Neural progenitor cell (in vitro differentiated cells): ENCODE data around the gene LUZP2. TPM values are rescaled to one million over a fixed set of nuclear protein-coding genes. Genes with fewer than 3 reads are reported as not detected.

Experiments
- DNase-seq: peaks from one replicate; pipeline ENCODE4 v3.0.0-alpha.2; 2016; ENCODE audit warnings: low spot score
- H2AFZ ChIP-seq: fragments of 200-600 bp; sonication (generic); replicated peaks from 2 replicates; pipeline ENCODE4 v1.6.1; 2016; ENCODE audit warnings: antibody characterized with exemption
- H3F3A ChIP-seq: fragments of 200-600 bp; sonication (generic); 2 replicates; pipeline ENCODE4 v1.6.1; 2016; ENCODE audit warnings: antibody characterized with exemption, low read depth
- H3K27ac ChIP-seq: fragments of 200-600 bp; sonication (generic); 2 replicates; pipeline ENCODE4 v1.5.1; 2016; ENCODE audit warnings: mild to moderate bottlenecking
- H3K27me3 ChIP-seq: fragments of 200-600 bp; sonication (generic); 2 replicates; pipeline ENCODE4 v1.6.1; 2016; ENCODE audit warnings: mild to moderate bottlenecking, moderate library complexity
- H3K36me3 ChIP-seq: fragments of 200-600 bp; sonication (generic); 2 replicates; pipeline ENCODE4 v1.5.1; 2016
- H3K4me1 ChIP-seq: fragments of 200-600 bp; sonication (generic); 2 replicates; pipeline ENCODE4 v1.6.1; 2016; ENCODE audit warnings: mixed run types
- H3K4me2 ChIP-seq: fragments of 200-600 bp; sonication (generic); 2 replicates; pipeline ENCODE4 v1.6.1; 2016
- H3K4me3 ChIP-seq: fragments of 200-600 bp; sonication (generic); 2 replicates; pipeline ENCODE4 v1.5.1; 2016
- H3K79me2 ChIP-seq: fragments of 200-600 bp; sonication (generic); 2 replicates; pipeline ENCODE4 v1.6.1; 2016; ENCODE audit warnings: low read depth
- H3K9ac ChIP-seq: fragments of 200-600 bp; sonication (generic); 2 replicates; pipeline ENCODE4 v1.6.1; 2016
- H3K9me3 ChIP-seq: fragments of 200-600 bp; sonication (generic); 2 replicates; pipeline ENCODE4 v1.5.1; 2016; ENCODE audit warnings: low read depth
- H4K20me1 ChIP-seq: fragments of 200-600 bp; sonication (generic); 2 replicates; pipeline ENCODE4 v1.6.1; 2016; ENCODE audit warnings: low read depth
- H3K27ac Mint-ChIP-seq: 3 replicates; pipeline ENCODE4 v1.8.0; 2021; ENCODE audit warnings: mixed read lengths
- H3K27me3 Mint-ChIP-seq: 2 replicates; pipeline ENCODE4 v1.8.0; 2022; ENCODE audit warnings: low read depth, mild to moderate bottlenecking, inconsistent platforms, moderate library complexity, mixed read lengths; ENCODE audit not compliant: insufficient read depth
- H3K36me3 Mint-ChIP-seq: 3 replicates; pipeline ENCODE4 v1.8.0; 2021; ENCODE audit warnings: mixed read lengths
- H3K4me1 Mint-ChIP-seq: 3 replicates; pipeline ENCODE4 v1.8.0; 2021; ENCODE audit warnings: mixed read lengths
- H3K4me3 Mint-ChIP-seq: 3 replicates; pipeline ENCODE4 v1.8.0; 2021; ENCODE audit warnings: mild to moderate bottlenecking, moderate library complexity, mixed read lengths
- H3K9me3 Mint-ChIP-seq: 3 replicates; pipeline ENCODE4 v1.8.0; 2020; ENCODE audit warnings: mixed read lengths
- EZH2 ChIP-seq: fragments of 200-600 bp; sonication (generic); IDR thresholded peaks from 2 replicates; pipeline ENCODE4 v1.6.1; 2017; ENCODE audit warnings: antibody characterized with exemption, mild to moderate bottlenecking, moderate library complexity
- EZH2phosphoT487 ChIP-seq: fragments of 200-600 bp; sonication (generic); IDR thresholded peaks from 2 replicates; pipeline ENCODE4 v1.6.1; 2017; ENCODE audit warnings: antibody characterized with exemption
- total RNA-seq: library from RNA; depleted of rRNA; stranded (reverse); fragments of >200 nt; gene quantifications from 2 replicates; pipeline ENCODE4 v1.2.3, GENCODE V29; 2015; ENCODE audit warnings: low replicate concordance
- TF ChIP-seq, protein P1 (sequence below): fragments of 200-600 bp; sonication (generic); IDR thresholded peaks from 2 replicates; pipeline ENCODE4 v1.5.1; 2017; ENCODE audit warnings: antibody characterized with exemption, mild to moderate bottlenecking

The LUZP2 gene
- total RNA-seq, 1 donor from 2014 or later = 2.5 TPM

- TF ChIP-seq EZH2phosphoT487 (no peak), EZH2 (no peak)
- TF ChIP-seq, protein P1, sequence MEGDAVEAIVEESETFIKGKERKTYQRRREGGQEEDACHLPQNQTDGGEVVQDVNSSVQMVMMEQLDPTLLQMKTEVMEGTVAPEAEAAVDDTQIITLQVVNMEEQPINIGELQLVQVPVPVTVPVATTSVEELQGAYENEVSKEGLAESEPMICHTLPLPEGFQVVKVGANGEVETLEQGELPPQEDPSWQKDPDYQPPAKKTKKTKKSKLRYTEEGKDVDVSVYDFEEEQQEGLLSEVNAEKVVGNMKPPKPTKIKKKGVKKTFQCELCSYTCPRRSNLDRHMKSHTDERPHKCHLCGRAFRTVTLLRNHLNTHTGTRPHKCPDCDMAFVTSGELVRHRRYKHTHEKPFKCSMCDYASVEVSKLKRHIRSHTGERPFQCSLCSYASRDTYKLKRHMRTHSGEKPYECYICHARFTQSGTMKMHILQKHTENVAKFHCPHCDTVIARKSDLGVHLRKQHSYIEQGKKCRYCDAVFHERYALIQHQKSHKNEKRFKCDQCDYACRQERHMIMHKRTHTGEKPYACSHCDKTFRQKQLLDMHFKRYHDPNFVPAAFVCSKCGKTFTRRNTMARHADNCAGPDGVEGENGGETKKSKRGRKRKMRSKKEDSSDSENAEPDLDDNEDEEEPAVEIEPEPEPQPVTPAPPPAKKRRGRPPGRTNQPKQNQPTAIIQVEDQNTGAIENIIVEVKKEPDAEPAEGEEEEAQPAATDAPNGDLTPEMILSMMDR = no peak
- Histone ChIP-seq H3K4me1 (no peaks in the 10 kb centered on the region), H3F3A (no peaks in the 10 kb centered on the region), H3K79me2 (no peaks in the 10 kb centered on the region), H2AFZ (no peak overlapping the region), H4K20me1 (no peaks in the 10 kb centered on the region), H3K9me3 (no peaks in the 10 kb centered on the region), H3K27ac (no peak overlapping the region), H3K27me3 (no peaks in the 10 kb centered on the region), H3K4me3 (no peak overlapping the region), H3K4me2 (no peak overlapping the region), H3K9ac (no peak overlapping the region), H3K36me3 (no peaks in the 10 kb centered on the region)
- DNase-seq = no peak
- no peaks in the 10 kb centered on the region for H3K36me3 Mint-ChIP-seq
- no peaks in the 10 kb centered on the region for H3K4me1 Mint-ChIP-seq
- no peak overlapping the region for H3K4me3 Mint-ChIP-seq
- H3K27ac Mint-ChIP-seq = no peak overlapping the region
- H3K27me3 Mint-ChIP-seq = no peaks in the 10 kb centered on the region
- H3K9me3 Mint-ChIP-seq = no peaks in the 10 kb centered on the region
Measured at GRCh38 chr11:24521601-24522000, 24.7 kb downstream of the LUZP2 start.

GRCh38 chr11:24524156-24524555 lies 27.3 kb downstream of the LUZP2 start:
- H3K4me2 ChIP-seq = no peak overlapping the region
- H3K27ac Mint-ChIP-seq = no peak overlapping the region
- H3K9me3 Mint-ChIP-seq = no peaks in the 10 kb centered on the region
- no peak for DNase-seq
- H3K36me3 ChIP-seq = no peaks in the 10 kb centered on the region
- H3K9me3 ChIP-seq = no peaks in the 10 kb centered on the region
- no peaks in the 10 kb centered on the region for H3K27me3 Mint-ChIP-seq
- H3K4me3 ChIP-seq = no peak overlapping the region
- no peak overlapping the region for H3K27ac ChIP-seq
- H3K27me3 ChIP-seq = no peaks in the 10 kb centered on the region
- no peak overlapping the region for H3K9ac ChIP-seq
- peak overlapping the region; percentile 2 for H2AFZ ChIP-seq
- peaks cover 3% of the 10 kb centered on the region for H3K4me1 Mint-ChIP-seq
- no peak overlapping the region for H3K4me3 Mint-ChIP-seq
- H3K36me3 Mint-ChIP-seq = no peaks in the 10 kb centered on the region
- no peaks in the 10 kb centered on the region for H3F3A ChIP-seq
- H3K4me1 ChIP-seq = no peaks in the 10 kb centered on the region
- H3K79me2 ChIP-seq = no peaks in the 10 kb centered on the region
- no peaks in the 10 kb centered on the region for H4K20me1 ChIP-seq
- TF ChIP-seq EZH2 (no peak), EZH2phosphoT487 (no peak)
- TF ChIP-seq, protein P1 = no peak

DNA sequence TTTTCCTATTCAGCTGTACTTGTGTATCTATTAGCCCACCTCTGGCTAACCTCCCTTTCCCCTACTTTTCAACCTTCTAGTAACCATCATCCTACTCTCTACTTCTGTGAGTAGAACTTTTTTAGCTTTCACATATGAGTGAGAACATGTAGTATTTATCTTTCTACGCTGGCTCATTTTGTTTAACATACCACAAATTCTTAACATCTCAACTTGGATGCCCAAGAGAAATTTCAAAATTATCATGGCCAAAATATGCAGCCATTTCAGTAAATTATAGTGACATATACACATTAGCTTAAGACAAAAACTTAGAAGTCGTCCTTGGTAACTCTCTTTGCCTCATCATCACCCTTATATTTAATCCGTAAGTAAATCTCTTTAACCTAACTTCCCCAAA lies 34.7 kb downstream of the LUZP2 start:
- Histone ChIP-seq H3K9ac (no peak overlapping the region), H3K36me3 (no peaks in the 10 kb centered on the region), H3K79me2 (no peaks in the 10 kb centered on the region), H3K4me1 (no peaks in the 10 kb centered on the region), H2AFZ (no peak overlapping the region), H3K9me3 (no peaks in the 10 kb centered on the region), H3K27me3 (no peaks in the 10 kb centered on the region), H4K20me1 (no peaks in the 10 kb centered on the region), H3F3A (no peaks in the 10 kb centered on the region), H3K27ac (no peak overlapping the region), H3K4me3 (no peak overlapping the region), H3K4me2 (no peak overlapping the region)
- no peaks in the 10 kb centered on the region for H3K27me3 Mint-ChIP-seq
- no peaks in the 10 kb centered on the region for H3K9me3 Mint-ChIP-seq
- H3K4me3 Mint-ChIP-seq = no peak overlapping the region
- H3K36me3 Mint-ChIP-seq = no peaks in the 10 kb centered on the region
- no peak for DNase-seq
- peaks cover 3% of the 10 kb centered on the region for H3K4me1 Mint-ChIP-seq
- H3K27ac Mint-ChIP-seq = no peak overlapping the region
- TF ChIP-seq EZH2phosphoT487 (no peak), EZH2 (no peak)
- TF ChIP-seq, protein P1 = no peak
